Astrocyte (in vitro differentiated cells and primary cell): ENCODE data around the gene MARK2.

ENCODE experiments used
- CTCF ChIP-seq: IDR thresholded peaks from 2 replicates; pipeline ENCODE4 v1.5.1; 2011; ENCODE audit warnings: low read depth, mild to moderate bottlenecking, inconsistent platforms, low read length, moderate library complexity; ENCODE audit not compliant: insufficient read depth
- EZH2 ChIP-seq: IDR thresholded peaks from 2 replicates; pipeline ENCODE4 v1.6.1; 2012; ENCODE audit warnings: mild to moderate bottlenecking, low read length, inconsistent platforms; ENCODE audit not compliant: insufficient read depth

GRCh38 chr11:63818609-63819008 lies 20.3 kb upstream of the MARK2 start:
- TF ChIP-seq CTCF (no peak), EZH2 (no peak)
